Upper lobe of right lung (tissue), 1 donor: Measurements from ENCODE around the gene PLAC9. TPM values are rescaled to one million over a fixed set of nuclear protein-coding genes. Genes with fewer than 3 reads are reported as not detected.
"Not testable (repeated sequence)": the region's sequence is repeated elsewhere in the genome, so short reads cannot be mapped to it uniquely, and the experiment has no call there.

Experiments used
- ATAC-seq: fragments of 200-7000 bp; cut with Tn5 transposase; one replicate; pipeline ENCODE4 v1.9.1; 2020; ENCODE audit warnings: mild to moderate bottlenecking, moderate library complexity
- DNase-seq: peaks from one replicate; pipeline ENCODE4 v3.0.0-alpha.2; 2020
- H3K27ac ChIP-seq: fragments of 200-600 bp; one replicate; pipeline ENCODE4 v1.8.0; 2022
- H3K27me3 ChIP-seq: fragments of 200-600 bp; one replicate; pipeline ENCODE4 v1.8.0; 2022; ENCODE audit warnings: mild to moderate bottlenecking
- H3K36me3 ChIP-seq: fragments of 200-600 bp; one replicate; pipeline ENCODE4 v1.8.0; 2022
- H3K4me1 ChIP-seq: fragments of 200-600 bp; one replicate; pipeline ENCODE4 v1.8.0; 2022
- H3K4me3 ChIP-seq: fragments of 200-600 bp; one replicate; pipeline ENCODE4 v1.8.0; 2022; ENCODE audit warnings: mild to moderate bottlenecking
- H3K9me3 ChIP-seq: fragments of 200-600 bp; one replicate; pipeline ENCODE4 v1.8.0; 2022
- CTCF ChIP-seq: fragments of 200-600 bp; IDR thresholded peaks from one replicate; pipeline ENCODE4 v1.8.0; 2022; ENCODE audit warnings: antibody characterized with exemption
- intact Hi-C: fragments of 100-400 bp; cut with DNase I; formaldehyde crosslinking; loops from one replicate; pipeline ENCODE4 v1.11.0; 2022
- total RNA-seq: library from RNA; stranded (reverse); fragmentation: NEBNext Ultra II Directional; extraction: Animal tissue kit (Norgen Biotek cat#: 25700); gene quantifications from one replicate; pipeline ENCODE4 v1.2.1, GENCODE V29; 2021
- donor health status: DM: no; HTN: yes; CAD: no; lungs with severe emphysema.

Gene PLAC9
- total RNA-seq, 1 donor from 2014 or later, result 24.1 TPM

GRCh38 chr10:80122110-80122710 is 10.3 kb upstream of the PLAC9 start:
- intact Hi-C loops, result no loop called here
- no peak for TF ChIP-seq CTCF
- Histone ChIP-seq H3K4me3 (no peak overlapping the region), H3K27ac (no peak overlapping the region), H3K4me1 (peaks cover 4% of the 10 kb centered on the region), H3K36me3 (no peaks in the 10 kb centered on the region), H3K27me3 (no peaks in the 10 kb centered on the region), H3K9me3 (no peaks in the 10 kb centered on the region)
- no peak for DNase-seq
- no peak for ATAC-seq

- Histone ChIP-seq H3K27me3 (no peaks in the 10 kb centered on the region), H3K9me3 (no peaks in the 10 kb centered on the region), H3K4me1 (peaks cover 4% of the 10 kb centered on the region), H3K27ac (no peak overlapping the region), H3K36me3 (no peaks in the 10 kb centered on the region), H3K4me3 (no peak overlapping the region)
- TF ChIP-seq CTCF, result no peak
- no peak for DNase-seq
- intact Hi-C loops, result no loop called here
- ATAC-seq, result peak; percentile 28
Observed at GRCh38 chr10:80122746-80123145, 9.8 kb upstream of the PLAC9 start.

- no peak for ATAC-seq
- Histone ChIP-seq H3K9me3 (no peaks in the 10 kb centered on the region), H3K36me3 (no peaks in the 10 kb centered on the region), H3K27ac (no peak overlapping the region), H3K27me3 (no peaks in the 10 kb centered on the region), H3K4me3 (no peak overlapping the region), H3K4me1 (peaks cover 4% of the 10 kb centered on the region)
- no peak for TF ChIP-seq CTCF
- intact Hi-C loops, result no loop called here
- DNase-seq, result no peak
Observed at GRCh38 chr10:80126876-80127275, 5.7 kb upstream of the PLAC9 start.

- no peaks in the 10 kb centered on the region for H3K36me3 ChIP-seq
- ATAC-seq, result no peak
- H3K27ac ChIP-seq, result no peak overlapping the region
- no peak for DNase-seq
- intact Hi-C loops, result no loop called here
- no peak overlapping the region for H3K4me3 ChIP-seq
- TF ChIP-seq CTCF, result no peak
- H3K27me3 ChIP-seq, result peaks cover 17% of the 10 kb centered on the region
- H3K9me3 ChIP-seq, result no peaks in the 10 kb centered on the region
- H3K4me1 ChIP-seq, result peaks cover 5% of the 10 kb centered on the region
Observed at GRCh38 chr10:80131499-80131901, 1.0 kb upstream of the PLAC9 start.

GRCh38 chr10:80133206-80133605 is 676 bp downstream of the PLAC9 start:
- Histone ChIP-seq H3K36me3 (no peaks in the 10 kb centered on the region), H3K27me3 (peaks cover 17% of the 10 kb centered on the region), H3K4me3 (peak overlapping the region; percentile 48), H3K9me3 (no peaks in the 10 kb centered on the region), H3K27ac (peak overlapping the region; percentile 71), H3K4me1 (peaks cover 11% of the 10 kb centered on the region)
- ATAC-seq (no peak), DNase-seq (no peak)
- intact Hi-C loops, result no loop called here
- TF ChIP-seq CTCF, result no peak

- intact Hi-C loops, DNase-seq, ATAC-seq, H3K9me3 ChIP-seq, H3K36me3 ChIP-seq: not testable (repeated sequence)
- Histone ChIP-seq H3K4me3 (peak overlapping the region; percentile 48), H3K27ac (peak overlapping the region; percentile 71), H3K4me1 (peaks cover 11% of the 10 kb centered on the region), H3K27me3 (peaks cover 17% of the 10 kb centered on the region)
Observed at GRCh38 chr10:80133687-80134086, 1.2 kb downstream of the PLAC9 start.
